IPS-20b (cell line): ENCODE results near the gene POR.

Experiments
- H3K27ac ChIP-seq: one replicate; pipeline ENCODE4 v1.5.1; 2013; ENCODE audit warnings: low read length
- H3K27me3 ChIP-seq: 2 replicates; pipeline ENCODE4 v1.6.1; 2013; ENCODE audit warnings: mild to moderate bottlenecking, low read length, inconsistent platforms; ENCODE audit not compliant: insufficient read depth
- H3K36me3 ChIP-seq: 2 replicates; pipeline ENCODE4 v1.6.1; 2013; ENCODE audit warnings: low read depth, mild to moderate bottlenecking, inconsistent platforms, low read length, moderate library complexity; ENCODE audit not compliant: insufficient read depth
- H3K4me1 ChIP-seq: 2 replicates; pipeline ENCODE4 v1.6.1; 2013; ENCODE audit warnings: mild to moderate bottlenecking, control low read depth, inconsistent platforms, low read length, moderate library complexity; ENCODE audit not compliant: insufficient read depth
- H3K4me3 ChIP-seq: 2 replicates; pipeline ENCODE4 v1.5.1; 2013; ENCODE audit warnings: mild to moderate bottlenecking, low read length, inconsistent platforms
- H3K9ac ChIP-seq: 2 replicates; pipeline ENCODE4 v1.6.1; 2013; ENCODE audit warnings: low read depth, mild to moderate bottlenecking, inconsistent platforms, low read length, moderate library complexity
- H3K9me3 ChIP-seq: 2 replicates; pipeline ENCODE4 v1.6.1; 2013; ENCODE audit warnings: mild to moderate bottlenecking, low read depth, low read length, inconsistent platforms; ENCODE audit not compliant: insufficient read depth

The POR gene

DNA sequence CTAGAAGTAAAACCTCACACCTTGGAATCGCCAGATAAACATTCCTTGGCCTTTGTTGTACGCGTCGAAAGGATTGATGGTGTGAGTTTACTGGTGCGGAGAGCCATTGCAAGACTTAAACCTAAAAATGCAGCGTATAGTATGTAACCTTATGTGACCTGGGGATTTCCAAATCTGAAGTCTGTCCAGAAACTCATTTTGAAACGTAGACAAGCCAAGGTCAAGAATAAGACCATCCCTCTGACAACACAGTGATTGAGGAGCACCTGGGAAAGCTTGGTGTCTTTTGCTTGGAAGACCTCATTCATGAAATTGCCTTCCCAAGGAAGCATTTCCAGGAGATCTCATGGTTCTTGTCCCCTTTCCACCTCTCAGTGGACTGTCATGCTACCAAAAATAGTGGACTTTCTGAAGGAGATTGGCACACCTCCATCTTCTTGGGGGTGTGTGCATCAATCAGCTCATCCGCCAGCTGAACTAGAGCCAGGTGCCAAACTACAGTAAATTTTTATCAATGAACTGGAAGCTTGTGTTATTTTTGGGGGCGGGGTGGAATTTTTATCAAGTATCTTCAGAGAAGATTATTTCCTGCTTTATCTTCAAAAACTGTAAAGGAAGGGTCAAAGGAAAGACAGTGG is 8.1 kb downstream of the POR start:
- no peak overlapping the region for H3K9ac ChIP-seq
- H3K36me3 ChIP-seq: 0 out of 2 replicates have a peak, but pooled peaks cover 3% of the 10 kb centered on the region
- H3K27me3 ChIP-seq: no peaks in the 10 kb centered on the region
- no peaks in the 10 kb centered on the region; the same call in 1 of the 2 replicates for H3K4me1 ChIP-seq
- H3K27ac ChIP-seq: no peak overlapping the region
- no peak overlapping the region for H3K4me3 ChIP-seq
- H3K9me3 ChIP-seq: no peaks in the 10 kb centered on the region

DNA sequence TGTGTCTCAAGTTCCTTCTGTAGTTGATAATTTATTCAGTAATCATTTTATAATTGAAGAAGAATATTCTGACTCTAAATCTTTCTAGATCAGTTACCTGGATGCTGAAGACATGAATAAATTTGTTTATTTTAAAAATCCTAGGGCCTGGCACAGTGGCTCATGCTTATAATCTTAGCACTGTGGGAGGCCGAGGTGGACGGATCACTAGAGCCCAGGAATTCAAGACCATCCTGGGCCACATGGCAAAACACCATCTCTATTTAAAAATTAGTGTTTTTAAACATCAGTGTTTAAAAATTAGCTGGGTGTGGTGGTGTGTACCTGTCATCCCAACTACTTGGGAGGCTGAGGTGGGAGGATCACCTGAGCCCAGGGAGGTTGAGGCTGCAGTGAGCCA is 9.3 kb downstream of the POR start:
- H3K4me1 ChIP-seq: no peaks in the 10 kb centered on the region
- no peak overlapping the region for H3K4me3 ChIP-seq
- H3K27ac ChIP-seq: no peak overlapping the region
- H3K36me3 ChIP-seq: 0 out of 2 replicates have a peak, but pooled peaks cover 3% of the 10 kb centered on the region
- H3K27me3 ChIP-seq: no peaks in the 10 kb centered on the region
- H3K9ac ChIP-seq: no peak overlapping the region
- H3K9me3 ChIP-seq: no peaks in the 10 kb centered on the region

DNA sequence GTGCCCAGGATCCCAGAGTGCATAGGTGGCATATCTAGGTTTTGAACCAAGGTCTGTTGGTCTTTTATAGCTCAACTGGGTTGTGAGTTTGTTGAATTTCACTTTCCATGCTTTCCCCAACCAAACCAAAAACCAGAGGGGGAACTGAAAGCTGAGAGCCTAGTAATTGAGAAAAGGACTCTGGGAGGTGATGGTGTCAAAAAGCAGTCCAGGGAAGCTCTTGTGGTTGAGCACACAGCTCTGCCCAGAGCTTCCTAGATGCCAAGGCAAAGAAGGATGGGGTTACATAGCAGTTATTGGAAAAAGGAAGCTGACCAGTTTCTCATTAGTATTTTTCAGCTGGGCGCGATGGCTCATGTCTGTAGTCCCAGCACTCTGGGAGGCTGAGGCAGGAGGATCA is 9.9 kb downstream of the POR start:
- Histone ChIP-seq H3K4me3 (no peak overlapping the region), H3K36me3 (0 out of 2 replicates have a peak, but pooled peaks cover 3% of the 10 kb centered on the region), H3K9me3 (no peaks in the 10 kb centered on the region), H3K4me1 (no peaks in the 10 kb centered on the region), H3K9ac (no peak overlapping the region), H3K27ac (no peak overlapping the region), H3K27me3 (no peaks in the 10 kb centered on the region)

DNA sequence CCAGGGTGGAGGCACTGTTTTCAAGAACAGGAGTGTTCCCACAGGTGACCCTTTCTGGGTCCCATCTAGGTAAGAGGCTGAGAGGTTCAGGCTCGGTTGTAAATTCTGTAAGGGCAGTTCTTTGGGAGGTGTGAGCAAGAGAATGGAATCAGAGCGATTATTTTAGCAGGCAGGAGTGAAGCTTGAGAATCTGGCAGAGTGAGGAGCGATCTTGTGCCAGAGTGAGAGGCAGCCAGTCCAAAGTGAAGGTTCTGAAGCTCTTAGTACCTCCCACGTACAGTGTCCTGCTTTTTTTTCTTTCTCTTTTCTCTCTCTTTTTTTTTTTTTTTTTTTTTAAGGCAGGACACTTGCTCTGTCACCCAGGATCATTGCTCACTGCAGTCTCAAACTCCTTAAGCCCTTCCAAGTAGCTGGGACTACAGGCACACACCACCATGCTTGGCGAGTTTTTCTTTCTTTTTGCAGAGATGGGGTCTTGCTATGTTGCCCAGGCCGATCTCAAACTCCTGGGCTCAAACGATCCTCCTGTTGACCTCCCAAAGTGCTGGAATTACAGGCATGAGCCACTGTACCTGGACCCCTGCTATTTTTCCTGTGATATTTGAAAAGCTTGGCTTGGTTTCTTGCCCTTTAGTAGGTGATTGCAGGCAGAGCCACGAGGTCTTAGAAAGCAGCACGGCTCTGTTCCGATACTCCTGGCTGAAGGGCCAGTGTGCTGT is 10.9 kb downstream of the POR start:
- H3K4me1 ChIP-seq: no peaks in the 10 kb centered on the region
- H3K27me3 ChIP-seq: no peaks in the 10 kb centered on the region
- no peak overlapping the region for H3K27ac ChIP-seq
- no peak overlapping the region for H3K4me3 ChIP-seq
- no peak overlapping the region for H3K9ac ChIP-seq
- H3K9me3 ChIP-seq: no peaks in the 10 kb centered on the region
- 0 out of 2 replicates have a peak, but pooled peaks cover 3% of the 10 kb centered on the region for H3K36me3 ChIP-seq

DNA sequence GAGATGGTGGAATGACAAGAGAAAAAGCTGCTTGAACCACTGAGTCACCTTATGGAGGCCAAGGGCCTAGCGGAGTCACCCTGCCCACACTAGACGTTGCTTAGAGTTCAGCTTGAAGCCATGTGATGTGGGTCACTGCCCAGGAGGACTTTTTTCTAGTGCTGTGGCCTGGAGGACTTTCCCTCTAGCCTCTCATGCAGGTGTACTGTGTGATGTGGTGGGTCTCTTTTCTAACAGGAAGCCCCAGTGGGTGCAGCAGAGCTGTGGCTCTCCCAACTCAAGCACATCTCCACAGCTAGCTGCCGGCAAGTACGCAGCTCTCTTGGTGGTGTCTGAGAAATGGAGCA is 13.6 kb downstream of the POR start:
- Histone ChIP-seq H3K9ac (no peak overlapping the region), H3K4me3 (no peak overlapping the region), H3K36me3 (no peaks in the 10 kb centered on the region), H3K9me3 (no peaks in the 10 kb centered on the region), H3K4me1 (no peaks in the 10 kb centered on the region), H3K27ac (no peak overlapping the region), H3K27me3 (no peaks in the 10 kb centered on the region)

DNA sequence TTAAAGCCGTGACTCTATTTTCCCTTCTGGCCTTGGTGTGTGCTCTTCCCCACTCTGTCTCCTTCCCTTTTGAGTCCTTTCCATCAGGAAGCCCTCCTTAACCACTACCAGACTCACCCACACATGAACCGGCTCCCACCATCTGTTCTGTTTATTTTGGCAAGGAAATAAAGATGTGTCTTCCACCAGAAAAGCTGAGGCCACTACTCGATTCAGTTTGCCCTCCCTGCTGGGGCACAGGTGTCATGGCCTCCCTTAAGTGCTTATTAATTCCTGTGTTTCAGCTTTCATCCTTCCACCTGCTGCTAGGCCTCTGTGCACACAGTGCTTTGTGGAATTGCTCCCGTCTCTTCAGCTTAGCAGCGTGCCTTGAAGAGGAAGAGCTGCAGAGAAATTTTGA is 16.7 kb downstream of the POR start:
- H3K27ac ChIP-seq: no peak overlapping the region
- no peak overlapping the region for H3K4me3 ChIP-seq
- H3K9ac ChIP-seq: no peak overlapping the region
- H3K27me3 ChIP-seq: no peaks in the 10 kb centered on the region
- no peaks in the 10 kb centered on the region for H3K4me1 ChIP-seq
- H3K9me3 ChIP-seq: no peaks in the 10 kb centered on the region
- no peaks in the 10 kb centered on the region for H3K36me3 ChIP-seq

DNA sequence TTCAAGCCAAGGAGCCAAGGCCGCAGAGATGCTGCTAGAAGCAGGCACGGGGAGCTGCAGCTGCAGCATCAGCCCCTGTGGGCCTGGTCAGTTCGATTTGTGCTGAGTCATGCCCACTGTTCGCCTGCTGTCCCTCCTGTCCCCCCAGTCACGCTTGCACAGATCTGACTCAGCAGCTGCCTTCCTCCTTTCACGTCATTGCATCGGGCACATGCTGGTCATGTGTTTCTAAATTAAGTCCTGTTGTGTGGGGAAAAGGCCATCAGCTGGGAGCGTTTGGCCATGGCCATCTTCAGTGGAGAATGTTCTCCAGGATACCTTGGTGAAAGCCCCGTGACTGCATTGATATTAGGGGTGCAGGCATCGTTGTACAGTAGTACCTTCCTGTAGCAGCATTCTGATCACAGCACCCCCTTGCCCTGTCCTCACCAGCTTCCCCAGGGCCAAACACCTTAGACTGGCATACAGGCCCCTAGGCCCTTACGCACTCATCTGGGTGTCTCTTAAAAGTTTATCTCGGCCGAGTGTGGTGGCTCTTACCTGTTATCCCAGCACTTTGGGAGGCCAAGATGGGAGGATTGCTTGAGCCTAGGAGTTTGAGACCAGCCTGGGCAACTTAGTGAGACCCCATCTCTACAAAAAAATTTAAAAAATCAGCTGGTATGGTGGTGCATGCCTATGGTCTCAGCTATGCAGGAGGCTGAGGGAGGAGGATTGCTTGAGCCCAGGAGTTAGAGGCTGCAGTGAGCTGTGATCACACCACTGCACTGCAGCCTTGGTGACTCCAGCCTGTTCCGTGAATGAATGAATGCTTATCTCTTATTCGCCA is 23.2 kb downstream of the POR start:
- Histone ChIP-seq H3K9ac (no peak overlapping the region), H3K4me1 (no peaks in the 10 kb centered on the region), H3K27ac (no peak overlapping the region), H3K9me3 (no peaks in the 10 kb centered on the region), H3K4me3 (no peak overlapping the region), H3K36me3 (no peaks in the 10 kb centered on the region), H3K27me3 (no peaks in the 10 kb centered on the region)

DNA sequence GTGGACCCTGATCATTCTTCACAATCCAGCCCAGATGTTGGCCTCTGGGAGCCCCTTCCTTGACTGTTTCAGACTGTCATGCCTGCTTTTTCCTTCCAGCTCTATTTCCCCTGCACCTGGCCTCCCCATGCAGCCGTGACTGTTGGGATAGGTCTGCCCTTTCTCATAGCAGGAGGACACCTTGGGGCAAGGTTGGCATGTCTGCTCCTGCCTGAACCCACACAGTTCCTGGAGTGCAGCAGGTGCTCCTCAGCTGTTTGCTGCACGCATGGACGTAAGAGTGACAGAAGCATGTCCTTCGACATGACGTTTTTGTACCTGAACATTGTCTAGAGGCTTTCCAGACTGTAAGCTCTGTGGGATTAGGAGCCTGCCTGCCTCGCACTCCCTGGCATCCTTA is 24.0 kb downstream of the POR start:
- Histone ChIP-seq H3K27ac (no peak overlapping the region), H3K36me3 (no peaks in the 10 kb centered on the region), H3K4me1 (no peaks in the 10 kb centered on the region), H3K9ac (no peak overlapping the region), H3K9me3 (no peaks in the 10 kb centered on the region), H3K4me3 (no peak overlapping the region), H3K27me3 (no peaks in the 10 kb centered on the region)

DNA sequence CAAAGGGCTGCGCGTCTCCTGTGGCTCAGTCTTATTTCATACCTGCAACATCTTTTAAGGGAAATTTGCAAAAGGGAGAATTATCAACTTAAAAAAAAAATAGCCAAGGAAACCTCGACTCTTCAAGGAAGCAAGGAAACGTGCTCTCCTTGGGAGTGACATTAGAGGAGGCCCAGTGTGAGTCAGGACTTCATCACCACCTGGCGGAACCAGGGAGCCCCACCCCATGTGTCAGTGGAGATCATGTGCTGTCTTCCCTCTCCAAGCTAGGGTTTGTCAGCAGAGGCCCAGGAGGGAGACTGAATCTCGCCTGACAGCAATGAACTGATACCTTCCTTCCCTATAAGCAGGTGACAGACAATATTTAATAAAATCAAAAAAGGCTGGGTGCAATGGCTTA is 28.9 kb downstream of the POR start:
- H3K9me3 ChIP-seq: no peaks in the 10 kb centered on the region
- no peak overlapping the region for H3K4me3 ChIP-seq
- H3K4me1 ChIP-seq: no peaks in the 10 kb centered on the region
- no peaks in the 10 kb centered on the region for H3K27me3 ChIP-seq
- peaks cover 5% of the 10 kb centered on the region; the same call in 1 of the 2 replicates for H3K36me3 ChIP-seq
- H3K9ac ChIP-seq: no peak overlapping the region
- no peak overlapping the region for H3K27ac ChIP-seq

DNA sequence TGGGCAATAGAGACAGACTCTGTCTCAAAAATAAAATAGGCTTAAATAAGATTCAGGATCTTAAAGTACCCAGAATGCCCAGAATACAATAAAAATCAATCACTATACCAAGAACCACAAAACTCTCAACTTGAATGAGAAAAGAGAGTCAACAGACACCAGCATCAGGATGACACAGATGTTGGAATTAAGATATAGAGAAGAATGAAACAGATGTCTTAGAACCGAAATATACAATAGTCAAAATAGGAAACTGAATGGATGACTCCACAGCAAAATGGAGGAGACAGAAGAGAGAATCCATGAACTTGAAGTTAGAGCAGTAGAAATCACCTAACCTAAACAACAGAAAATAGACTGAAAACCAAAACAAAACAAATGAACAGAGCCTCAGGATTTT is 29.6 kb downstream of the POR start:
- H3K9ac ChIP-seq: no peak overlapping the region
- H3K27me3 ChIP-seq: no peaks in the 10 kb centered on the region
- H3K9me3 ChIP-seq: no peaks in the 10 kb centered on the region
- H3K4me1 ChIP-seq: no peaks in the 10 kb centered on the region
- H3K36me3 ChIP-seq: peaks cover 5% of the 10 kb centered on the region; the same call in 1 of the 2 replicates
- H3K27ac ChIP-seq: no peak overlapping the region
- H3K4me3 ChIP-seq: no peak overlapping the region

DNA sequence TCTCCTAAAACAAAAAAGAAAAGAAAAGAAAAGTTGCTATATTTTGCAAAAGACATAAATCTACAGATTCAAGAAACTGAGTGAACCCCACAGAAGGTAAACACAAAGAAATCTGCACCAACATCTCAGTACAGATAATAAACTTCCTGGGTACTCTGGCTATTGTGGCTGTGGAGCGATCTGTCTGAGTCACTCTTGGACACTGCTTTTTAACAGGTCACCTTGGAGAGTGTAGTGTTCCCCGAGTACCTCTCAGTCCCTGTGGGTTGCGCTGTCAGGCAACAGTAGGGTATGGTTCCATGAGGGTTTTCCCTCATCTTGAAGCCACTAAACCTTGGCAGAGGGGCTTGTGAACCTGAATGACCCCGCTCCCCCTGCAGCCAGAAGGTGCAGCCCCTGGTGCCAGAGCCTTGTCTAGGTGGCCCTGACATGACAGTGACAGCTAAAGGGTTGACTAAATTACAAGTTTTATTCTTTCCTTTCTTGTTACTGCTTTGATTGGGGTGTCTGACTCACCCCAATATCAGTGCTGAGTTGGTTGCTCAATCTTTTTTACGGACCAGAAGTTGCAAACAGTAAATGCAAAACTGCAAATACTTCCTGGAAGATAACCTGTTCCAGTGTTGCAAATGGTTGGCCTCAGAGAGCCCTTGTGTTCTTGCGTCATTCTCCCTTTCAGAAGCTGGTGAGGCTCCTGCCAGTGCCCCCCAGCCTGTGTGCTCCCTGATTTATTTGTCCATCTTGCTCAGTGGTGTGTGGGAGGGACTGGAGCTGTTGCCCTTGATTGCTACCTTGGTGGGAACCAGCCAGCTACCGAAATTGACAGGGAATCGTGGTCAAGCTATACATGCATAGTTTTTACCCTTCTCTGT is 30.6 kb downstream of the POR start:
- Histone ChIP-seq H3K27ac (no peak overlapping the region), H3K4me1 (no peaks in the 10 kb centered on the region)

More for the DNA sequence above, 30.6 kb downstream of the POR start:
- Histone ChIP-seq H3K9me3 (no peaks in the 10 kb centered on the region), H3K4me3 (no peak overlapping the region), H3K9ac (no peak overlapping the region), H3K36me3 (peaks cover 5% of the 10 kb centered on the region; the same call in 1 of the 2 replicates), H3K27me3 (no peaks in the 10 kb centered on the region)
